ENCODE measurements around the gene DDX1.
"Not testable (repeated sequence)": the region's sequence is repeated elsewhere in the genome, so short reads cannot be mapped to it uniquely, and the experiment has no call there.

Gene DDX1

DNA sequence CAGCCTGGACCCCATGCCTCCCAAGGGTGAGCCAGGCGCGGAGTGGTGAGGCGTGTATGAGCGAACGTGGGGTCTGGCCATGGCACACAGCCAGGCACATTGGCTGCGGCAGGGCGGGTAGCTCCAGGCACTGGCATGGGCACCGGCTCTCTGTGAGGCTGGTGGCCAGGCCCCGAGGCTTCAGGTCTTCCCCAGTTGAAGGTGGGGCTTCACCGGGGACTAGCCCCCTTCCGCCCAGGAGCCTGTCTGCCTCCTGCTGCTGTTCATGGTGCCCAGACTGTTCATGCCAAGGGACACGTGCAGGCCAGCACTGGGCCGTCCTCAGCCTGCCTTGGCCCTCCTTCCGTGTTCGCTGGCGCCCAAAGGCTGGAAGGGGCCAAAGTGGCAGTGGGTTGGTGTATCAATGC is 26.8 kb downstream of the DDX1 start:
- DNase-seq, result no peak

DNA sequence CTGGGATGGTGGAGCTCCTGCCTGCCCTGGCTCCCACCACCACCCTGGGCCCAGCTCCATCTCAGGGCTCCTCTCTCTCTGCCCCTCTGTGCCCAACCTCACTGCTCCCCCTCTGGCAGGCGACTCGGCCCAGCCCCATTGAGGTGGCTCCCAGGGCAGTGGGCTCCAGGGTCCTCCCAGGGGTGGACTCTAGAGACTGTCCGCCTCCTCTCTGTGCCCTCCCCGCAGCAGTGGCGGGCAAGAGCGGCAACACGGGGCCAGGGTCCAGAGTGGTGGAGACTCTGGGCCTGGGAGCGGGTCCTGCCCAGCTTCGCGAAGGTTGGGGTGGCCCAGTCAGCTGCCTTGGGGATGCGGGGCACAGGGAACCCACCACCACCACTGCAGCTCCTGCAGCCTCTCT is 27.4 kb downstream of the DDX1 start:
- no peak for DNase-seq

DNA sequence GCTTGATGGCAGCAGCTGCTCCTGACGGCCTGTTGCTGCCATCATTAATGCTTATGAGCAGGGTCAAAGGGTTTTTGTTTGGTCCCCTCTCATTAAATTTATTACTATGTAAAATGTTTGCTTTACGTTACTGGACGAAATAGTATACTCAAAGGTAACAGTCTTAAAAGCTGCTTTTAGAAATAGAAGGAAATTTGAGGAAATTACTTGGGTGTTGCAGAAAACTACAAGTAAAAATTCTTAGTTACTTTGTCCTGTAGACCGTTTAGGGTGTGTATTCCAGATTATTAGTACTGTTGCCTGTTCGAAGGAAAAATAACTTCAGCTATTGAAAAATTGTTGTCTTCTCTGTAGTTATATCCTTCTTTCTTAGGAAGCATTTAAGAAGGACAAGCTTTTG is 27.8 kb downstream of the DDX1 start:
- DNase-seq, result no peak

DNA sequence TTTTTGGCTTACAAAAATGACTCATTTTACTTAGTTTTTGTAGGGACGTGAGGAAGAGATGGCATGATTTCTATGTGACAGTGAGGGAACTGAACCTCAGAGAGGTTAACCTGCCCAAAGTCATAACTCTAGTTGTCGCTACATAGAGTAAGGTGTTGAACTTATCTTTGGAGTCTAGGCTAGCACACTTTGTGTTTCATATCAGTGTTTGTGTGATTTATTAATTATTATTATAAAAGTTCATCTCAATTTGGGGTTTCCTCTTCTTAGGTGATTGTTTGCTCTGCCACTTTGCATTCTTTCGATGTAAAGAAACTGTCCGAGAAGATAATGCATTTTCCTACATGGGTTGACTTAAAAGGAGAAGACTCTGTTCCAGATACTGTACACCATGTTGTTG is 28.3 kb downstream of the DDX1 start:
- DNase-seq, result no peak

DNA sequence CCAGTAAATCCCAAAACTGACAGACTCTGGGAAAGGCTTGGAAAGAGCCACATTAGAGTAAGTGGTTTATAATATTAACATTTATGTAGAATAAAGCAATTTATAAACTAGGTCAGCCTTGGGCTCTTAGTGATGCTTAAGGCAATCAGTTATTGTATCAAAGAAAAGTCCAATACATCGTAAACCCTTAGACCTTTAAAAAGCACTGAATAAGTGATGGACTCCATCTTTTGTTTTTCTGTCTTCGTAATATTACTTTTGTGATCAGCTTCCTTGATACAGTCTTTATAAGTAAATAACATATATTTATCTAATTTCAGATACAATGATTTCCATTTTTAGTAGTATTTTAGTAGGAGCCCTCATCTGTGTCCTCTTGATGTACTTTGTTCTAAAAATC is 28.7 kb downstream of the DDX1 start:
- no peak for DNase-seq

DNA sequence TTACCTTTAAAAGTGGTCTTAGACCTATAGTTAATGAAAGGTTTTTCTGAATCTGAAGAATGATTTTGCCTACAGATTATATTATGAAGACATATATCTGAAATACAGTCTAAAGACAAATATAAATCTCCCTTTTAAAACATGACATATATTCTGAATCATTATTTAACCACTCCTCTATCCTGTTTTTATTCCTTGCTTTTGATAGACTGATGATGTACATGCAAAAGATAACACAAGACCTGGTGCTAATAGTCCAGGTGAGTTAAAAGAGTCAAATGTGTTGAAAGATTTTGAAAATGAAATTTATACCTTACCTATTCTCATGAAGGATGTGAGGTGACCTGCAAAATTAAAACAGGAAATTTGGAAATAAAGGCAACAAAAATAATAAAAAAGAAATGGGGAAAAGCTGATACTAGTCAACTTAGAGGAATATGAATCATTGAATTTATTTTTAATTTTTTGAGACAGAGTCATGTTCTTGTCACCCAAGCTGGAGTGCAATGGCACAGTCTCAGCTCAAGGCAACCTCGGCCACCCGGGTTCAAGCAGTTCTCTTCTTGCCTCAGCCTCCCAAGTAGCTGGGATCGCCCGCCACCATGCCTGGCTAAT is 29.3 kb downstream of the DDX1 start:
- no peak for DNase-seq

DNA sequence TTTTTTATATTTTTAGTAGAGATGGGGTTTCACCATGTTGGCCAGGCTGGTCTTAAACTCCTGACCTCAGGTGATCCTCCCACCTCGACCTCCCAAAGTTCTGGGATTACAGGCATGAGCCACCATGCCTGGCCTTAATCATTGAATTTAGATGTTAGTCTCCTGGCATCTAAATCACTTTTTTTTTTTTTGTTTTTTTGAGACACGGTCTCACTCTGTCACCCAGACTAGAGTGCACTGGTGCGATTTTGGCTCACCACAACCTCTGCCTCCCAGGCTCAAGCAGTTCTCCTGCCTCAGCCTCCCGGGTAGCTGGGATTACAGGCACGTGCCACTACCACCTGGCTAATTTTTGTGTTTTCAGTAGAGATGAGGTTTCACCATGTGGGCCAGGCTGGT is 29.8 kb downstream of the DDX1 start:
- not testable (repeated sequence) for DNase-seq

DNA sequence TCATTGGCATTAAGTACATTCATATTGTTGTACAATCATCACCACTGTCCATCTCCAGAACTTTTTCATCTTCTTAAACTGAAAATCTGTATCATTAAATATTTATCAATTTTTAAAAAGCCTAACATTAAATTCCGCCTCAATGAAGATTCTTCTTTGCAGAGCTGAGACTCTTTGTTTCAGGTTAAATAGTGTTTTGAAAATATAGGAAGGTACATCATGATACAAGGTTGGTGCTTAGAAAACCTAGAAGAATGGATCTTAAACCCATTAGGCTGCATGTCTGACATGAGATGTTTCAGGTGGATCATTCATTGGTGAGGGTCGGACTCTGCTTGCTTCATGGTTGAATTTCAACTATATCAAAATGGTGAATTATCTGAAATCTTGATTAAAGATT is 30.5 kb downstream of the DDX1 start:
- no peak for DNase-seq

DNA sequence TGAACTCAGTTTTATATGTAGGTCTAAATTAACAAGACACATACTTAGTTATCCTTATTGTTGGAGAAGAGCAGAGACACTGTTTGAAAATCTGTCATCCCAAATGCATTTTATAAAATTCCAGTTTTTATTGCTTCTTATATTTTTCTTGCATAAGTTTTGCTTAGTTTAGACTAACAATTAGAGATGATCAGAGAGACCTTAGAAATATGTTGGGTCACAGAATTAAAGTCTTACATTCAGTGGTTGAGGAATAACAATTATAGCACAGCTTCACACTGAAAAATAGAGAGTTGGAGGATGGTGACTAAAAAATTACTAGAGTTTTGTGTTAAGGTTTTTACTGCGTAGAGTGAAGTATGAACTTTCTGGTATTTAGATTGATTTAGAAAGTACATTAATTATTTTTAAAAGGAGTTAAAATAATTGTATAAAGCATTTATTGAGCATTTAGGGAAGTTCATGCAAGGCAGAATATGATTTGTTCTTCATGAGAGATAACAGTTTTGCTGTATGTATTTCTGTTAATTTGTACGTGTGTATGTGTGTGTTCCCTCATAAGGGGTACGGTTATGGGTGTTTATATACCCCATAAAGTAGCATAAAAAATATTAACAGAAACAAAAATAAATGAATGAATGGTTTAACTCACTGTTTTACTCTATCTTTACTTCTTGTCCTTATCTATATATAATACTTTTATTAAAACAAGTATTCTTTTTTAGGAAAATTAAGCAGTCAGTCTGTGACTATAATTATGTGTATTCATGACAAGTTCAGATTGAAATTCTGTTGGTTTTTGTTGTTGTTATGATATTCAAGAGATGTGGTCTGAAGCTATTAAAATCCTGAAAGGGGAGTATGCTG is 31.2 kb downstream of the DDX1 start:
- DNase-seq, result no peak

DNA sequence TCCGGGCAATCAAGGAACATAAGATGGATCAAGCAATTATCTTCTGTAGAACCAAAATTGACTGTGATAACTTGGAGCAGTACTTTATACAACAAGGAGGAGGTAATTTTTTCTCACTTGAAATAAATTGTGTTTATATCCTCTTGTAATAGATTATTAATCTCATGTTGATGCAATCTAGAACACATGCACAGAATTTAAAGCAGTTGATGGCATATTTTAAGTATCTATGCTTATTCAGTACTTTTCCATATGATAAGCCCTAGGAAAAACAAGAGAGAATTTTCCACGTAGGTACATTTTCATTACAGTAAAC is 31.8 kb downstream of the DDX1 start:
- no peak for DNase-seq

DNA sequence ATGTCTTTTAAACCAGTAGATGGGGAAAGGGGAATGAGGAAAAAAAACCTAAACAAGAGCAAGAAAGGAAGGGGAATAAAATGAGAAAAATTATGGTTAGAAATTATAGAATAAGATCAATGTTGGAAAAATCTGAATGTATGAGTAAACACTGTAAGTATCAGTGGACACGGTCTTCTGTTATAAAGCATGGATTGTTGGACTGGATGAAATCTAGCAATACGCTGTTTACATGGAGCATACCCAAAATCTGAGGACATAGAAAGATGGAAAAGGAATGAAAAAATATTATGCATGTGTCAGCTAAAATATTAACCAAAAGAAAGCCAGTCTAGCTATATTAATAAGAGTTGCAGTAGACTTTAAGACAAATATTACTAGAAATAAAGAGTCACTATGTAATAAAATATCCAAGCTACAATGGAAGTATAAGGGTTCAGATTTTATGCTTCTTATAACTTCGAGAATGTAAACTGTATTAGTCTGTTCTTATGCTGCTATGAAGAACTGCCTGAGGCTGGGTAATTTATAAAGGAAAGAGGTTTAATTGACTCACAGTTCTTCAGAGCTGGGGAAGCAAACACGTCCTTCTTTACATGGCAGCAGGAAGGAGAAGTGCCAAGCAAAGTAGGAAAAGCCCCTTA is 32.4 kb downstream of the DDX1 start:
- no peak for DNase-seq

DNA sequence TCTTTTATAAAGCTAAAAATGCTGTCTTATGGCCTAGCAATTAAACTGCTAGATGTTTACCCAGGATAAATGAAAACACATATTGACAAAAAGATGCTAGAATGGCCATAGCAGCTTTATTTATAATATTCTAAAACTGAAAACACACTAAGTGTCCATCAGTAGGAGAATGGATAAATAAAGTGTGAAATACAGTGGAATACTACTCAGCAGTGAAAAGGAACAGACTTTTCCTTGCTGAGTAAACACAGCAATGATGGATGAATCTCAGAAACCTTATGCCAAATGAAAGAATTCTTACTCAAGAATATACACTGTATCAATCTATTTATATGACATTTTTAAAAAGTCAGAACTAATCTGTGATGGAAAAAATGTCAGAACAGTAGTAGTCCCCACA is 33.2 kb downstream of the DDX1 start:
- no peak for DNase-seq

DNA sequence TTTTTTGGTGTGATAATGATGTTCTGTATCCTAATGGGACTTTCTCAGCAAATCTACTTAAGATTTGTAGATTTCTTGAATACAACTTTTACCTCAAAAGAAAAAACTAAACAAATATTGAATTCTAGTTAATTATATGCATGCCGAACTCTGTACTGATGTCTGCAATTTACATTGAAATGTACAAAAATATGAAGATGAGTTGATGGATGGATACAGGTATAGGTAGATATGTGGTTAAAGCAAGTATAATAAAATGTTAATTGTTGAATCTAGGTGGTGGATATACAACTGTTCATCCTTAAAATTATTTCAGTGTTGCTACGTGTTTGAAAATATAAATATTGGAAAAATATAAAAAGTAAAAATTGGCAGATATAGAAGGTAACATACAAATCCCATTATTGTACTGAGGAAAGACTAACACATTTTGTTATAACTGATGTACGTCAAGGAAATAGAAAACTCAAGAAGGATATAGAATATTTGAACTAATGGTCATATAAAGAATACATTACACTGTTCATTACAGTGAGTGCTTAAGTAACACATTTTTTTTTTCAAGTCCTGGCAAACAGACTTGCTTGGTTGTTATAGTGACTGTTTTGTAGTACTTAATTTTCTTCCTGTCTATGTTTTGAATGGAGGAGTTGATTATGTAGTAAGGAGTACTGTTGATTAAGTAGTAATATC is 33.8 kb downstream of the DDX1 start:
- no peak for DNase-seq

DNA sequence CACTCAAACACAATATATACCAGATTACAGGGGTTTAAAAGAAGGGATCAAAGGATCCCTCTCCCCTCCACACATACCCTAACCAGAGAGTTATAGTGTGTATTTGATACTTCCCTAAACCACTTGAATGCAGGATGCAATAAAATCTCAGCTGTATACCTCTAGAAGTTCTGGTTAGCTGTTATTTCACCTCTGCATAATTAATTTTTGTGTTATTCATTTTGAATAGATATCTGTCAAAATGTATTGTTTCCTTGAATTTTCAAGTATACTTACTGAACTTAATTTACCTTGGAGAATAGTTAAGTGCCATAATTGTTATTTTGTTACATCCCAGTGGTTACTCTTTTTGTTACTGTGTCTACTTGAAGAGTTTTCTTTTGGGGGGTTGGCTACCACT is 34.5 kb downstream of the DDX1 start:
- DNase-seq, result no peak

DNA sequence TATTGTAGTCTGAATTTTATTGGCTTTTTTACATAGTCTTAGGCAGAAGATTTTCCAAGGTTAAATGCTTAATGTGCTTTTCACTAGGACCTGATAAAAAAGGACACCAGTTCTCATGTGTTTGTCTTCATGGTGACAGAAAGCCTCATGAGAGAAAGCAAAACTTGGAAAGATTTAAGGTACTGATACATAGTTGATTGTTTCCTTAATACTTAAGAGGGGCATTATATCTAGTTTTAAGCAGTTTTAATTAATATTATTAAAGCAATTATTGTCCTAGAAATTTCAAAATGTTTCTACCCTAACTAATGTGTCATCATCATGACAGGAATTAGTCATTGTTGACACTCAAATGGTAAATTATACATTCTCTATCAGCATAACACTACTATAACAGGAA is 35.3 kb downstream of the DDX1 start:
- DNase-seq, result no peak

DNA sequence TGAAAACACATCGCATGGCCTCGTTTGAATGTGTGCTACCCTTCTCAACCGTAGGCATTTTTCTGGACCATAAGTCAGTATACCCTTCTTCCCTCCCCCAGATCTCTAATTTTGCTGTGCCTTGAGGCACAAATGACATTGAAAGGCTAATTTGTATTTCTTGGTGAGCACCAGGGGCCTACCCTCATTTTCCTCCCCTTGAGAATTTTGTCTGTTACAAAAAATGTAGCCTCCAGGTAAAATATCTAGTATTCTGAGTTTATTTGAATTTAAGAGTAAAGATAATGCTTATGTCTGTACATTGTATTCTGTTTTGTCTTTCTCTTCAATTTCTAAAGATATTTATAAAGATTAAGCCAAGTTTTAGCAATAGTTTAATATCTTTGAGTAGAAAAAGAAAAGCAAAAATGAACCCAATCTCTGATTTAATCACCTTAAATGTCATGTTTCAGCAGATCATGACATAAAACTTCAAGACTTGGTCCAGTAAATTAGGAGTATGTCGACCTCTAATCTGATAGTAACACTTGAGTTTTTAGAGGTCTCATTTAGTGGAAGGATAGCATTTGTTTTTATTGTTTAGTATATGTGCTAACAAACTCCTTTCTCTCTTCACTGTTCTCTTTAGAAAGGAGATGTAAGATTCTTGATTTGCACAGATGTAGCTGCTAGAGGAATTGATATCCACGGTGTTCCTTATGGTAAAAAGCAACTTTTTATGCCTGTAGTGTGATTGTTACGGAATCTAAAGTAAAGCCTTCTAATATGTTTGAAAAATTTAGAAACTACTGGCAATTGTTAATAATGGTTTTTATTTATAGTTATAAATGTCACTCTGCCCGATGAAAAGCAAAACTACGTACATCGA is 36.4 kb downstream of the DDX1 start:
- DNase-seq, result no peak

DNA sequence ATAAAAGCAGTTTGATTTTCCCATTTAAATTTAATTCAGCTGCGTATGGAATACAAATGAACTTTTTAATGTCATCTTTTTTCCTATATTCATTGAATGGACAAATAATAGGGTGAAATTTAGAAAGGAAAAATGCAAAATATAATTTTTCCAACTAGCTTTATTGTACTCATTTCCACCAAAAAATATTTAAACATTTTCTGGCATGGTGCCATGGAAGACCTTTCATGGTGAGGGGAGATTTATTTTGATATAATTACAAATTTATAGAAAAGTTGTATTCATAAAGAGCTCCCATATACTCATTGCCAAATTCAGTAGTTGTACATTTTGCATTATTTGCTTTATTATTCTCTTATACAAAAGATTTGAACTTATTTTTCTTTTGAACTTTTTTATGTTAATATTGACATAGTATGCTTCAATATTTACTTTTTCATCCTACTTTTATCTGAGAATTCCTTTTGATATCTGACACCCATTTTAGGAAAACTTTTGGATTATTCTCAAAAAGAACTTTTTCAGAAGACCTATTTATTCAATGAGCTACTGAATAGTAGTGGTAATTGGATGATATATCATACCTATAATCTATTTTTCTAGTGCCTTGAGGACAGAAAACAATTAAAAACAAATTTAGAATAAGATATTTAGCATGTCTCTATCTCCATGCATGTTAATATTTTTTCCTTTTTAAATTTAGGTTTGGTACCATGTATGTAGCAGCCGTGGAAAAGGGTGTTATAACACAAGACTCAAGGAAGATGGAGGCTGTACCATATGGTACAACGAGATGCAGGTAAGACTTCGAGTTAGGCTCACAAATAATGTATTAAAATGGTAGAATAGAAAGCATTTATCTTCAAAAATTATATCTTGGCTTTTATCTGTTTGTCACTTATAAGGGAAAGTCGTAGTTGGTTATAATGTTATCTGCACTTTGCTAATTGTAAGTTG is 37.5 kb downstream of the DDX1 start:
- no peak for DNase-seq

DNA sequence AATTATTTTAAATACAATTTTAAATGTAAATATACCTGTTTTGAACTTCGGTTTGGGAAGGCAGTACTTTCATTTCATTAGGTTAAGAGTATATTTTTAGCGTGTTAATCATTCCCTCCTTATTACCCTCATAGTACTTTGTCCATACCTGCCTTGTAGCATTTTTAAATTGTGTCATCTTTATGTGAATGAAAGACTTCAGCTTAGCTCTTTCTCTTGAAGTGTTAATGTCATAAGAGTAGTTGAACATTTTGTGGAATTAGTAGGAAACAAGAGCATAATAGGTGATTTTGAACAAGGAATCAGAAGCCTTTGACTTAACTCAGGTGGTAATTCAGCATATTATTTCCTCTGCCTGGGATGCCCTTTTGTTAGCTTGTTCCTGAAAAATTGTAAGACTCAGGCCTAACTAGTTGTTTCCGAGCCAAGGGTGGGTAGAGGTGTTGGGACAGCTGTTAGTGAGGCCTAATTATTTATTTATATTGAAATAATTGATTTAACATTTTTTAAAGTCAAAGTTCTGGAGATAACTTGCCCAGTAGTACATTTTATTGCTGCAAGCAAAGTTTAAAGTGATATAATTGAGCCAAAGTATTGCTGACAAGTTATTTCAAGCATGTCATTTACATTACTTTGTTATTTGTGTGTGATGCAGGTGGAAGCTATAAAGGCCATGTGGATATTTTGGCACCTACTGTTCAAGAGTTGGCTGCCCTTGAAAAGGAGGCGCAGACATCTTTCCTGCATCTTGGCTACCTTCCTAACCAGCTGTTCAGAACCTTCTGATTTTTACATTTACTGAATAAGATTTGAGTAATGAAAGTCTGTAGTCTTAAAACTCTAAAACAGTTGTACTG is 38.7 kb downstream of the DDX1 start:
- no peak for DNase-seq

DNA sequence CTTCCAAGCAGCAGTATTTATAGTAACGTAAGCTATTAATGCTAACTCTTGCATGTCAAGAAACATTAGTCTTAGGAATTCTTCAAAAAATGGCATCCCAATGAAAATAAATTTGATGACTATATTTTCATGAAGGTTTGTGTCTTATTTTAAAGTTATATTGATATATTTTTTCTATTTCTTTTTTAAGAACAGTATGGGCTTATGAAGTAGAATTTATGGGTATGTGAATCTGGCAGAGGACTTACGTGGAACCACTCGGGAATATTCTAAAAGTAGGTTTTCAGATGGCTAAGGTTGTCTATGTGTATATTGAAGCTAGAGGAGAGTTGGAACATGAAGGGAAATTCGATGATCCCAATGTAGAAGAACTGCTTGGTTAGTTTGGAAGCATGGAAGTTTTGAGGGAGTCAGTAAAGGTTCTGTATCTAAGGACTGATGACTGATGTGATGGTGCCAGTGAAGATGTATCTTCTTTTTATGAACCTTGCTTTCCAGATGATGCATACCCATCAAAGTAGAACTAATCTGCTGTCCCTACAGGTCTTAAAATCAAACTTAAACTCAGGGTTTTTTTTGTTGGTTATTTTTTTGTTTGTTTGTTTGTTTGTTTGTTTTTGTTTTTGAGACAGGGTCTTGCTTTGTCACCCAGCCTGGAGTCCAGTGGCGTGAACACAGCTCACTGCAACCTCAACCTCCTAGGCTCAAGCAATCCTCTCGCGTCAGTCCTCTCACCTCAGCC is 39.5 kb downstream of the DDX1 start:
- DNase-seq, result no peak

DNA sequence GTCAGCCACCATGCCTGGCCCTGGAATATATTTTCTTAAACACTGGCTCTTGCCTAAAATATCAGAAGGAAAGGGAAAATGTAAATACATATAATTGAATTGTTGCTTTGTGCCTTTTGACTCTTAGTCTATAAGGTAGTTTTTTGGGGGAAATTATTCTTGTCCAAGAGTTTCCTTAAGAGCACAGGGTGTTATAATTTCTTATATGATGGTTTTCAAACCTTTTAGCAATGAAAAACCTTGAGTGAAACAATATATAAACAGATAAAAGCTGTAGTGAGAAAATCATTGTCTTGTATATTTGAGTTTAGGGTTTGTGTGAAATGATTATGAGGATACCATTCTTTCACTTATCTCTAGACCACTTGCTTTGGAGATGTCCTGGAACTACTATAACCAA is 40.2 kb downstream of the DDX1 start:
- DNase-seq, result no peak

All from amniotic stem cell (primary cell).